PC-3 (cell line): Measurements from ENCODE around the gene TFE3.

Source experiments
- CTCF ChIP-seq: fragments of 300-600 bp; sonication (generic); conservative IDR thresholded peaks from 2 replicates; pipeline ENCODE4 v1.5.1; 2017; ENCODE audit warnings: antibody characterized with exemption, low read depth, mild to moderate bottlenecking, low read length
- EZH2 ChIP-seq: fragments of 300-600 bp; sonication (generic); IDR thresholded peaks from one replicate; pipeline ENCODE4 v1.6.1; 2017; ENCODE audit warnings: antibody characterized with exemption, mild to moderate bottlenecking, low read length; ENCODE audit not compliant: unreplicated experiment

GRCh38 chrX:49054073-49054762, 11.1 kb upstream of the TFE3 start:
- TF ChIP-seq CTCF = no peak
- no peak for TF ChIP-seq EZH2
